HG03064 (cell line): ENCODE results near the gene RABGAP1L.
"Not testable (repeated sequence)": the region's sequence is repeated elsewhere in the genome, so short reads cannot be mapped to it uniquely, and the experiment has no call there.

ENCODE experiments used
- ATAC-seq: cut with Tn5 transposase; IDR thresholded peaks from one replicate; pipeline ENCODE4 v1.9.1; 2021; ENCODE audit warnings: low read depth; ENCODE audit not compliant: unreplicated experiment

RABGAP1L gene

DNA sequence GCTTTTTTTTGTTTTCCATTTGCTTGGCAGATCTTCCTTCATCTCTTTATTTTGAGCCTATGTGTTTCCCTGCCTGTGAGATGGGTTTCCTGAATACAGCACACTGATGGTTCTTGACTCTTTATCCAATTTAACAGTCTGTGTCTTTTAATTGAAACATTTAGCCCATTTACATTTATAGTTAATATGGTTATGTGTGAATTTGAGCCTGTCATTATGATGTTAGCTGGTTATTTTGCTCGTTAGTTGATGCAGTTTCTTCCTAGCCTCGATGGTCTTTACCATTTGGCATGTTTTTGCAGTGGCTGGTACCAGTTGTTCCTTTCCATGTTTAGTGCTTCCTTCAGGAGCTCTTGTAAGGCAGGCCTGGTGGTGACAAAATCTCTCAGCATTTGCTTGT is 384.1 kb downstream of the RABGAP1L start:
- ATAC-seq: not testable (repeated sequence)

DNA sequence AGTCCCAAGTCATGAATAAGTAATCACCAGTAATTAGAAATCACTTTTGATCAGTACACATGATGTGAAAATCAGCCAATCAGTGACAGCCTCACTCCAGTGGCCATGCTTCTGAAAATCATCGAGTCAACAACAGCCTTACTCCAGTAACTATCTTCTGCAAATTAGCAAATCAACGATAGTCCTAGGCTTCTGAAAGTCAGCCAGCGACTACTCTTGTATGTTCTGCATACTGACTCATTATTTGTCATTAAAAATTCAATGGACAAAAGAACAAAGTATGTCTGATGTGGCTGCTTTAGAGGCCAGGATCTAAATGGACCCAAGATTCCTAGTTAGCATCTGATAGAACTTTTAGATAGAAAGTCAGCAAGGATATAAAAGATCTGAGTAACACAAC is 391.0 kb downstream of the RABGAP1L start:
- no peak for ATAC-seq

DNA sequence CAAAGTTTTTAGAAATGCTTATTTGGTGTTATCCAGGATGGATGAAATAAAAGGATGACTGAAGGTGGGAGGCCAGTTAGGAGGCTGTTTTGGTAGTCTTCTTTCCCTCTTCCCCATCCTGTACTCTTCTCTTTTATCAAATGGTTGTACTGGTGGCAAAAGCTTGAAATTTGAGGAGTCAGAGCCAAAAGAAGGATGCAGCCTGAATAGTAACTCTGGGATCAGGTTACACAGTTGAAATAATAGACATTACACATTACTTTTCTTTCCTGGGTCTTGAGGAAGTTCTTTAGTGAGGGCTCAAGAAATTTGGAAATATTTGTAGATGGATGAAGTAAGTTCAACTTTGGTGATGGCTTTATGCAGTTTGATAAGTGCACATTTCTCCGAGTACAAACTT is 397.1 kb downstream of the RABGAP1L start:
- no peak for ATAC-seq

DNA sequence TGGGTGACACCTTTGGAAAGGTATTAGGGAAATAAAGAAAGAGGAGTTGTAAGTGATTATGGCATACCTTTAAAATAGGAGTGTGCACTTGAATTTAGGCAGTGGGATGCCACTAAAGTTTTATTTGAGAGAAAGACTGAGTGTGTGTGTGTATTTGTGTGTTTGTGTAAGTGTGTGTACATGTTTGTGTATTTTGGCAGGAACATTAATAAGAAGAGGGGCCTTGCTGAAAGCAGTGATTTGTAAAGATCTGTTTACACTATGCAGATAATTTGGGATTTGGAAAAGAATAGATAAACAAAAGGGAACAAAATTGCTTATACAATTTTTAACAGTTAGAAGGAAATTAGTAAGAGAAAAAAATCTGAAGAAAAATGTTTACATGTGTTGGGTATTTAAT is 409.2 kb downstream of the RABGAP1L start:
- ATAC-seq: no peak

DNA sequence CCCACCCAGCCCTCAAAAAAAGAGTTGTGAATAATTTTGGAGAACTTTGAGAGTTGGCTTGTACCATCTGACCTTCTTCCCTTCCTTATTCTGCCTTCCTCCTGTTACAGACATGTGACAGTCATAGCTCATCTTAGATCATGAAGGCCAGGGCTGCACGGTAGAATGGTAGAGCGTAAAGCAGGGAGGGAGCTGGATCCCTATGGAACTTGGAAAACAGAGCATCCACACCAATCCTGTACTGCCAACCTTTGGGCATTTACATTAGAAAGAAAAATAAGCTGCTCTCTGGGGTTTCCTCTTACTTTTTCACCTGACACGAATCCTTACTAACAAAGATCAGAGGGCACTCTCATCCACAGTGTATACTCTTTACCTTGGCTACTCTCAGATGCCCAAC is 409.9 kb downstream of the RABGAP1L start:
- ATAC-seq: no peak

DNA sequence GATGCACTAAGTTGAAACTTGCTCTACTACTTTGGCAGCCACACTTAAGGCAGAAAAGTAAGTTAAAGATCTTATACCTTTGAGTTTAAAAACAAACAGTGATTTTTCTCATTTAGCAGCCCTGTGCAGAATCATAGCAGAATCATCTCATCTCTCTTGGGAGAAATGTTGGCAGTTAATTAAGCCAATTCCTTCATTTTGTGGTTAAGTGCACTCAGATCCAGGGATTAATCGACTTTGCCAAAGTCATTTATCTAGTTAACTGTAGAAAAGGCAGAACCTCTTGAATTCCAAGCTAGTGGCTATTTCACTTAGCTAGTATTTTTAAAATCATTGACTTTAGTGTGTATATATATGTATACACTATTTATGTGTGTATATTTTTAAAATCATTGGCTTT is 413.5 kb downstream of the RABGAP1L start:
- ATAC-seq: no peak

DNA sequence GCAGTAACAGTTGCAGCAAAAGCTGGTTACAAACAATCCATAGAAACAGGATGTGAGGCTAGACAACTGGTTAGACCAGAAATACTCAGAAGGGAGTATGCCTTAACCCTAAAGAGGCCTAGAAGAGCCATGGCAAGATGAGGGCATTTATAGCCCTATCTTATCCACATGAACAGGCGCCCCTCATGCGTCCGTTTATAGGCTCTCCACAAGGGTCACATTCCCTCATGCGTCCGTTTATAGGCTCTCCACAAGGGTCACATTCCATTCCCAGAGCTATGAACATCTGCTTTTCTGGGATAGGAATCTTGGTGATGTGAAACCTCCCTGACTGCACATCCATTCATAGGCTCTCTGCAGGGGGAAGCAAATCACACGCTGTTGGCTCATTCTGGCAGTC is 416.8 kb downstream of the RABGAP1L start:
- ATAC-seq: not testable (repeated sequence)

DNA sequence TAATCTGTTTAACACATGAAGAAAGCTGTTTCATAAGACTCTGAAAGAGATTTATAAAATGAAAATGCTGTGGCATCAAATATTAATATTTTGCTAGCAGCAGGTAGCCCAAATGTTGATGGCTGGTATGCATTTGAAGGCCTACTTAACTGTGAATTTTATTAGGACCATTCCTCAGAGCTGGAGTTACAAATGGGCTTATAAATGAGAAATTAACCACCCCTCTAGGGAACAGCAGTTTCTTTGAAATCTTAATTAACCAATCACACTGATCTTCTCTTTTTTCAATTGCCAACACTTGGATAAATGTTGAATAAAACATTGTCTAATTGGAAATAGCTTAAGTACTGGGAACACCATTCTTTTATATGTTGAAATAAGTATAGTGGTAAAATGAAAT is 418.4 kb downstream of the RABGAP1L start:
- no peak for ATAC-seq

DNA sequence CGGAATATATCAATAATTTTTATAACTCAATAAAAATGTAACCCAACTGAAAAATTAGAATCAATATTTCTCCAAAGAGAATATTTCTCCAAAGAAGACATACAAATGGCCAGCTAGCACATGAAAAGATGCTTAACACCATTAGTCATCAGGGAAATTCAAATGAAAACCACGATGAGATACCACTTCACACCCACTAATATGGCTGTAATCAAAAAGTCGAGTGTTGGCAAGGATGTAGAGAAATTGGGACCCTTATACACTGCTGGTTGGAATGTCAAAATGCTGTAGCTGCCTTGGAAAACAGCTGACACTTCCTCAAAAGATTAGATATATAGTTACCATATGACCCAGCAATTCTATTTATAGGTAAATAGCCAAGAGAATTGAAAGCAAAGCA is 421.5 kb downstream of the RABGAP1L start:
- ATAC-seq: no peak

DNA sequence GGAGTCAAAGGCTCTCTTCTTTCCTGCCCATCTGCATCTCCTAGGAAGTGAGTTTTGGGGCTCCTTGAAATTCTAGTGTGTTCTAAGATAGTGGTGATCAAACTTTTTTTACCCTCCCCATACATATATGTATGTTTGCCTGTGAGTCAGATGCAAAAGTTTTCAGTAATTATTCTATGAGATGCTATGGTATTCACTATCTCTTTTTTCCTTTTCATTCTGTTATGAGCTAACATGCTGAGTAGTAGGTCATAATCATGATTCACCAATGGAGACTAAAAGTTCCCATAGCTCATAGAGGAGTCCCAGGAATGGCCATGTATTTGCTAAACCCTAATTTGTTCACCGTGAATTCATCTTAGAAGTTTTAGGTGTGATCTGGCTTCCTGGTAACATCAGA is 424.0 kb downstream of the RABGAP1L start:
- no peak for ATAC-seq

DNA sequence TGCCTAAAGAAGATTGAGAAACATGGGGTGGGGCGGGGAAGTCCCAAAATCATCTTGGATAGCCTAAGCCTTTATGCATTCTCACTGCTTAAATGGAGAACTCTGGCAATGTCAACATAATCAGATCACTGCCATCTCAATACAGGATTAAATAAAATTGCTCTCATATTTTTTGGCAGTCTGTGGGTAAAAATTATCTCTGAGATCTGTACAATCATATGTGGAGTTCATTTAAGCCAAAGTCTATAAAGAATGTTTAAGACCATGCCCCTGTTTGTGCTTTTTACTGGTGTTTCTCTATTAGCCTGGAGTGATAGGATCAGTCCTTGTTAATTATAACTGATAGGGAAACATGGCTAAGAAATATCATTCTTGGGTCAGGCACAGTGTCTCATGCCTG is 424.8 kb downstream of the RABGAP1L start:
- ATAC-seq: no peak

DNA sequence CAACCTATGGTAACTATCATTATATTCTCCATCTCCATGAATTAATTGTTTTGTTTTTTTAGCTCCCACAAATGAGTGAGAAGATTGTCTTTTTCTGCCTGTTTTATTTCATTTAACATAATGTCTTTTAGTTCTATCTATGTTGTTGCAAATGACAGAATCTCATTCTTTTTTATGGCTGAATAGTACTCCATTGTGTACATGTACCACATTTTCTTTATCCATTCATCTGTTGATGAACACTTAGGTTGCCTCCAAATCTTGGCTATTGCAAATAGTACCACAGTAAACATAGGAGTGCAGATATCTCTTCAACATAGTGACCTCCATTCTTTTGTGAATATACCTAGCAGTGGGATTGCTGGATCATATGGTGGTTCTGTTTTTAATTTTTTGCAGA is 429.3 kb downstream of the RABGAP1L start:
- ATAC-seq: not testable (repeated sequence)

DNA sequence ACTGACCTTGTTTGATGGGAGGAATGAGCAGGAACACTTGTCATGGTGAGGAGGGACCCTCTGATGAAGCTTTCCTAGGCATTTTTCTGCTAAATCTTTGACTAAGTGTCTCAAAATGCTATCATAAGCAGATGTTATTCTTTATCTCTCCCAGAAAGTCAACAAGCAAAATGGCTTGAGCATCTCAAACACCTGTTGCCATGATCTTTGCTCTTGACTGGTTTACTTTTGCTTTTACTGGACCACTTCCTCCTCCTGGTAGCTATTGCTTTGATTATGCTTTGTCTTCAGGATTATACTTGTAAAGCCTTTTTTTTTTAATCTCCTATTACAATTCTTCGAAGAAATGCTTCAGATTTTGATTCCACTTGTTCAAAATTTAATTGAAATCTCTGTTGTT is 445.9 kb downstream of the RABGAP1L start:
- no peak for ATAC-seq

DNA sequence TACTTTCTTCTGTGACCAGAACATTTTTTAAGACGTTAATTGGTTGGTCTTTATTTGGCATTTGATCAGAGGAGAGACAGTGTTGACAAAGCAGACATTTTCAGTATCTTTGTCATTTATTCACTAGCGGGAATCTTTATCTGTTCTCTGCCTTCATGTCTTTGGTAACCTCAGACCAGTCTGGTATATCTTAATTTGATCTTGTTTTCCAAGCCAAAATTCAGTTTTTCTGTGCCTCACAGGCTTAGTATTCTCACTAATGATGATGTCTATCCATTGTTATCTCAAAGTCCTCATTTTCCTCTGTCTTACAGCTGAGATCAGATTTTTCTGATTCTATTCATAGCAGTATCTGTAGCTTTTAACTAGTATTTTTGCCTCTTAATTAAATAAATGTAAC is 447.2 kb downstream of the RABGAP1L start:
- ATAC-seq: no peak

DNA sequence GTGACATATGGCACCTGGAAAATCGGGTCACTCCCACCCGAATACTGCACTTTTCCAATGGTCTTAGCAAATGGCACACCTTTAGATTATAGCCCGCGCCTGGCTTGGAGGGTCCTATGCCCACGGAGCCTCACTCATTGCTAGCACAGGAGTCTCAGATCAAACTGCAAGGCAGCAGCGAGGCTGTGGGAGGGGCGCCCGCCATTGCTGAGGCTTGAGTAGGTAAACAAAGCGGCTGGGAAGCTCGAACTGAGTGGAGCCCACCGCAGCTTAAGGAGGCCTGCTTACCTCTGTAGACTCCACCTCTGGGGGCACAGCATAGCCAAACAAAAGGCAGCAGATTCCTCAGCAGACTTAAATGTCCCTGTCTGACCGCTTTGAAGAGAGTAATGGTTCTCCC is 458.6 kb downstream of the RABGAP1L start:
- ATAC-seq: not testable (repeated sequence)

DNA sequence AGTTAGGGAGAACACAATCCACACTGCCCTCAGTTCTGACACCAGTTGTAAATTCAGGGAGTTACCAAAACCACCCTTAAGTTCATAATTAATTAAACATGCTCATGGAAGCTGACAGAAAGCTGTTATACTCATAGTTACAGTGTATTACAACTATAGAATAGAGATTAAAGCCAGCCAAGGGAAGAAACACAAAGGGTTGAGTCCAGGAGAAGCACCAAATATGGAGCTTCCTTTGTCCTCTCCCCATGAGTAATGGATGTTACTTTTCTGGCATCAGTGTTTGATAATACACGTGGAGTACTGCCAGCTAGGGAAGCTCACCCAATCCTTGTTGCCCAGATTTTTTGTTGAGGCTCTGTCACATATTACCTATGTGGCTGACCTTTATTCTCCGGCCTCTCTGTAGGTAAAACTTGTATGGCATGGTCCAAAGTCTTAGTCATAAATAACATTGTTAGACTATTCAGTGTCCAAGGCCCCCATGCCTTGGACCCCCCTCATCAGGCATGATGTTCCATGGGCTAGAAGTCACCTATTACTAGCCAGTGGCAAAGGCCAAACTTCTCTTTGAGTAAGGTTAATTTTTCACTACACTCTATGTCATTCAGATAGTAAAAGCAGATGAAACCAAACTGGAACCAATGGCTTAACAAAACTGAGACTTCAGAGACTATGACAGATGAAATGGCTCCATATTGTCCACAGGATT is 464.2 kb downstream of the RABGAP1L start:
- ATAC-seq: no peak

DNA sequence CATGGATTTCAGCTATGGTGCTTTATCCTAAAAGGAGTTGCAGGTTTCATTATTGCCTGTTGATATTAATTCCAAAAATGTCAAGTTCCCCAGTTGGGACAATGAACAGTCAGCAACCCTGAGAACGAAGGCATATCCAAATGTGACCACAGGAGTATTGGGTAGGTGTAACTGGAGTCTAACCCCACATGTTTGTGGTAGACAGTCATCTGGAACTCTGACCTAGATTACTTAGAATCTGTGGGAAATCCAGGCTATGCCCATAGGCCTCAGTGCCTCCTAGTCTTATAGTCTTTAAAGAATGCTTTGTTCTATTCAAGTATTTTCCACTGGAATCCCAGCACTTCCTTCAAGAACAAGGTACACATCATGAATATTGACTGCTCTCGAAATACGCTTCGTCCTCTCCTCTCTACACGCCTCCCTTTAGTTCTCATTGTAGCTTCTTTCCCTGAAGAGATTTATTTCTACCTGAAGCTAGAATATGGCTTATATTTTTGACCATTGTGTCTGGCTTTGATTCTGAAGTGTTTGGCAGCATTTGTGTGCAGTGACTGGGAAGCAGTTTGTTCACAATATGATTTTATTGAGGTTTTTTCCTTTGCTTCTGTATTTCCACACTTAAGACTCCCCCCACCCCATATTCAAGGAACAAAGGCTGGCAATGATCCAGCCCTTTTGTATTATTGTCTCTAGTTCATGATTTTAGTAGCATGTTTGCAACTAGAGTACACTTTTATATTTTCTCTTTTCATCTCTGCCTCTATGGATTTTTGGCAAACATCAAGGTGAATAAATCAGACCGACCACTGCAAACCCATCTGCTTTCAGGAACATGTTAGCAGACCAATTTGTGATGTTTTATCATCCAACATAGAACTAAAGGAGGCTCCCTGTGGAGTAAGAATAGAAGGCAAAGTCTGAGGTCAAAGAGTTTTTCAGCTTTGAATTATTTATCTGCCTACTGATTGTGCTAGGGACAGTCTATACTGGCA is 467.0 kb downstream of the RABGAP1L start:
- no peak for ATAC-seq

DNA sequence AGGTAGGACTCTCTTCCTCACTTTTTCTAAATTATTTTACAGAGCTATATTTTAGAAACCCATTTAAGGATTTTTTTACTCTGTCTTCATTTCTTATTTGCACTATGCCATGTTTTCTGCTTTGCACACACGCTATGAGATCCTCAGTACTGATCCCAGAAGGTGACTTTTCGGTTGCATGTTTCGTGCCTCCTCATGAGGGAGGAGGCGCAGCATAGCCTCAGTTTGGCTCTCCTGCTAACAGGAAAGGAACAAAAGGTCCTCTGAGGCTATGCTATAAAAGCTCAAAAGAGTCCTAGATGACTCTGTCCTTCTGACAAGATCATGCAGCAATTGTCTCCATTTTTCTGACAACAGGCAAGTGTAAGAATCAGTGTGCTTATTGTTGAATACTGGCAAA is 478.2 kb downstream of the RABGAP1L start:
- no peak for ATAC-seq

DNA sequence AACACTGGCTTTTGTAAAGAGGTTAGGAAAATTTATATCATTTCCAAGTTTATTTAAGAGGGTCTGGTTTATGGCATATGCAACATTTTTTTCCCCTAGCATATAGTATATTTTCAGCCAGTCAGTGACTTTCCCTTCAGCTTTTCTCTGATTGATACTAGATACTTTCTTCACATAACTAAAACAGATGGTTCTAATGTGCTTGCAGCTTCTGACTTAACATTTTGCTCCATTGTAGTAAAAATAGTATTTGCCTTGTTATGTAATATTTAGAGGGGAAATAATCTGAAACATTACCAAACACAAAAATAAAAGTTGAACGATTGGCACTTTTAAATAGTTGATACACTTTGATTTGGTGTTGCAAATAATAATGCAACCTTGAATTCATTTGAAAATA is 480.1 kb downstream of the RABGAP1L start:
- ATAC-seq: no peak

DNA sequence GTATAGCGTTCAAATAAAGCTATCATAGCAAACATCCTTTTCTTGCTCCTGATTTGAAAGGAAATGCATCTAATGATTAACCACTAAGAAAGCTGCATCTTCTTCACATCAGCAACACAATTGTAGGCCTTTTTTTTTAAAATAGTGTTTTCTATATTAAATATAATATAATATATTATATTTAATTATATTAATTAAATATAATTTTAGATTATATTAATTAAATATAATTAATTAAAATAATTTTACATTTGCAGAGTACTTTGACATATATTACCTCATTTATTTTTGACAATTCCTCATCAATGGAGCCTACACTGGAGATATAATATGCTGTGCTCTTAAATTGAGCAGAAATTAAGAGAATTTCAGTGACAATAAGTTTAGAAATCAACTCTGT is 481.5 kb downstream of the RABGAP1L start:
- ATAC-seq: no peak

DNA sequence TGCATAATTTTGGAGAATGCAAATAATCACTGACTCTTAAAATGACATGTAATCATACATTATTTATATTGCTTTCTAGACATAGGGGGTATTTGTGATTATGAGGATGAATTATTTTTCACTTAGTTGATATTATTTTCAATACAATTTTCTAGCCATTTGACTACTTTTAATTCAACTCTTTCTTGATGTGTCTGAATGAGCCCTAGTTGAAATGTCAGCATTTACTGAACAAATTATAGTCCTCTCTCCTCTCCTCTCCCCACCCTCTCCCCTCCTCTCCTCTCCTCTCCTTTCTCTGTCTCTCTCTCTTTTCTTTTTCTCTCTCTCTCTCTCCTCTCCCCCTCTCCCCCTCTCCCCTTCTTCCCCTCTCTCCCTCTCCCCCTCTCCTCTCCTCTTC is 483.1 kb downstream of the RABGAP1L start:
- no peak for ATAC-seq

DNA sequence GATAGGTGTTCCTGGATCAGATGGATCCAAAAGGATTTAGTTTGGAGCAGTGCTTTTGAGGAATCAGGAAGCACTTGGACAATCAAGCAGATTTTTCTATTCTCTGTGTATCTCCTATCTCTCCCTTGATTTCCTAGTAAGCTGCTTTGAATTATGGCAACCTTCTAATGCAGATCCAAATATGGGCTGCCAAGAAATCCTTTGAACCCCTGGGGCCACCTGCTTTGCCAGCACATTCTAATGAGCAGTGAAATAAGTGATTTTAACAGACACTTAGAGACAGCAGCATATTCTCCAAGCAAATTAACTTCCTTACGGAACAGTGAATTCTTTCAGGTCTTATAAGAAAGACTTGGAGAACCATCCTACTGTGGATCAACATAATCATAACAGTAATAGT is 483.9 kb downstream of the RABGAP1L start:
- no peak for ATAC-seq
